Adrenal gland (tissue), 12 donors: ENCODE data around the gene GPNMB. TPM values are rescaled to one million over a fixed set of nuclear protein-coding genes. Genes with fewer than 3 reads are reported as not detected.

ENCODE experiments used
- DNase-seq, 7 donors: peaks; one replicate each; pipeline ENCODE4 v3.0.0-alpha.2; 2019 to 2020
- H3K27ac ChIP-seq, 5 donors: fragments of 200-600 bp; sonication (generic) in 4 of 5; 1 replicate in 3 of 5; 2 replicates in 2 of 5; pipeline versions ENCODE4 v1.5.1 to v1.8.0; 2016 to 2020; ENCODE audit warnings: mild to moderate bottlenecking in 1 of 5
- H3K27me3 ChIP-seq: fragments of 200-600 bp; 2 replicates; pipeline ENCODE4 v1.8.0; 2021
- H3K36me3 ChIP-seq, 2 donors: fragments of 200-600 bp; replicated peaks in 1 of 2; 1 replicate in 1 of 2; 2 replicates in 1 of 2; pipeline versions ENCODE4 v1.5.1 to v1.8.0; 2018 to 2022
- H3K4me1 ChIP-seq, 2 donors: fragments of 200-600 bp; replicated peaks in 1 of 2; 1 replicate in 1 of 2; 2 replicates in 1 of 2; pipeline versions ENCODE4 v1.5.1 to v1.8.0; 2018 to 2021
- H3K4me3 ChIP-seq, 4 donors: fragments of 200-600 bp; sonication (generic) in 3 of 4; one replicate each; pipeline ENCODE4 v1.5.1; 2016 to 2018
- H3K9me3 ChIP-seq, 3 donors: fragments of 200-600 bp; sonication (generic) in 1 of 3; replicated peaks in 1 of 3; 1 replicate in 2 of 3; 2 replicates in 1 of 3; pipeline versions ENCODE4 v1.5.1 to v1.8.0; 2016 to 2021
- POLR2A ChIP-seq, 2 donors: fragments of 450-650 bp; IDR thresholded peaks; one replicate each; pipeline ENCODE4 v1.6.1; 2017; ENCODE audit warnings: antibody characterized with exemption in 2 of 2, mild to moderate bottlenecking in 2 of 2, moderate library complexity in 1 of 2
- WGBS, 4 donors: extraction: QIAGEN DNeasy Blood & Tissue Kit in 2 of 4; methylation state at CpG; one replicate each; pipeline versions ENCODE4 v1.1.5 to v1.1.7; 2013 to 2017; 5-methylcytosine and 5-hydroxymethylcytosine counted together
- intact Hi-C, 2 donors: fragments of 100-400 bp; cut with DNase I; formaldehyde crosslinking; loops; one replicate each; pipeline versions ENCODE4 v1.14.1 to v1.15.0; 2022 to 2023
- polyA plus RNA-seq, 3 donors: library from polyadenylated mRNA; stranded (reverse); fragments of 200-250 nt in 2 of 3; fragments of 350-450 nt in 1 of 3; fragmentation: Illumina TruSeq in 1 of 3; extraction: RNeasy Lipid Tissue Mini Kit (QIAGEN cat#74804) in 1 of 3; gene quantifications; one replicate each; pipeline ENCODE4 v1.2.3, GENCODE V29; 2013 to 2014
- total RNA-seq, 9 donors: library from RNA; depleted of rRNA in 4 of 9; stranded (reverse); fragments of >200 nt in 4 of 9; fragments of 120-200 nt in 1 of 9; fragmentation: NEBNext Ultra II Directional in 1 of 9; extraction: Animal tissue kit (Norgen Biotek cat#: 25700) in 1 of 9; gene quantifications; one replicate each; pipeline versions ENCODE4 v1.1.0 to v1.2.4, GENCODE V29; 2013 to 2023
- TF ChIP-seq, protein P1 (sequence below), 6 experiments: fragments of 450-650 bp in 4 of 6; fragments of 200-600 bp in 2 of 6; sonication (generic) in 1 of 6; IDR thresholded peaks; 1 replicate in 5 of 6; 2 replicates in 1 of 6; pipeline versions ENCODE4 v1.5.1 to v1.8.0; 2016 to 2021; ENCODE audit warnings: antibody characterized with exemption in 6 of 6, mild to moderate bottlenecking in 2 of 6, moderate library complexity in 1 of 6
- donor health status: healthy with polysubstance abuse.
- donor health status: Bipolar disorder and iron deficiency.
- donor health status: DM: yes; HTN: yes; CAD: no.
- donor health status: DM: no; HTN: no; CAD: no.
- donor health status: DM: no; HTN: no; CAD: no.
- donor health status: DM: yes; HTN: yes; CAD: no.

Gene GPNMB
- total and polyA plus RNA-seq, 12 donors, result 14.0 to 92.3 (median 35.1) TPM

- Histone ChIP-seq H3K4me1 (no peaks in the 10 kb centered on the region), H3K9me3 (no peaks in the 10 kb centered on the region), H3K27me3 (no peaks in the 10 kb centered on the region), H3K4me3 (no peak overlapping the region), H3K36me3 (no peaks in the 10 kb centered on the region), H3K27ac (no peak overlapping the region)
- intact Hi-C loops, result no loop called here
- no peak for DNase-seq
- 70 to 79% (median 75%) methylated on average over 3 of the region's 3 CpGs for WGBS, 4 donors
- TF ChIP-seq, protein P1, sequence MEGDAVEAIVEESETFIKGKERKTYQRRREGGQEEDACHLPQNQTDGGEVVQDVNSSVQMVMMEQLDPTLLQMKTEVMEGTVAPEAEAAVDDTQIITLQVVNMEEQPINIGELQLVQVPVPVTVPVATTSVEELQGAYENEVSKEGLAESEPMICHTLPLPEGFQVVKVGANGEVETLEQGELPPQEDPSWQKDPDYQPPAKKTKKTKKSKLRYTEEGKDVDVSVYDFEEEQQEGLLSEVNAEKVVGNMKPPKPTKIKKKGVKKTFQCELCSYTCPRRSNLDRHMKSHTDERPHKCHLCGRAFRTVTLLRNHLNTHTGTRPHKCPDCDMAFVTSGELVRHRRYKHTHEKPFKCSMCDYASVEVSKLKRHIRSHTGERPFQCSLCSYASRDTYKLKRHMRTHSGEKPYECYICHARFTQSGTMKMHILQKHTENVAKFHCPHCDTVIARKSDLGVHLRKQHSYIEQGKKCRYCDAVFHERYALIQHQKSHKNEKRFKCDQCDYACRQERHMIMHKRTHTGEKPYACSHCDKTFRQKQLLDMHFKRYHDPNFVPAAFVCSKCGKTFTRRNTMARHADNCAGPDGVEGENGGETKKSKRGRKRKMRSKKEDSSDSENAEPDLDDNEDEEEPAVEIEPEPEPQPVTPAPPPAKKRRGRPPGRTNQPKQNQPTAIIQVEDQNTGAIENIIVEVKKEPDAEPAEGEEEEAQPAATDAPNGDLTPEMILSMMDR (IDR thresholded peaks at IDR 0.05), result no peak
- no peak for TF ChIP-seq POLR2A (IDR thresholded peaks at IDR 0.05)
Measured at GRCh38 chr7:23291957-23292560, 45.5 kb downstream of the GPNMB start.

DNA sequence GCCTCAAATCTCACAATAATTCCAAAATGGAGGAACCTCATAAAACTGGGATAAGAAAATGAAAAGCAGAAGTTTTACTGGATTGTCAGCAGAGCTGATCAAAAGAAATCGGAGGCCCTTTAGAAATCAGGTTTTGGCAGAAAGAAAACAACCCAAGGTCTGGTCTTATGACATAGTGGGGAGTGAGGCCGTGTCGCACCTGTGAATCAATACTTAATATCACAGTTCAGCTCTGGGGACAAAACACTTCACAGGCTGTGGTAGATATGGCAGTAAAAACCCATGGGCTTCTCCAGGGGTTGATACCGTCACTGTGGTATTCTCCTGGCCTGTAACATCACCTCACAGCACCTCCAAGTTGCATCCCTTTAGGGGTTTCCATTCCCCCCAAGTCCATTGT is 46.0 kb downstream of the GPNMB start:
- no peaks in the 10 kb centered on the region for H3K4me1 ChIP-seq
- 77 to 93% (median 82%) methylated on average over 4 of the region's 4 CpGs for WGBS, 4 donors
- no peaks in the 10 kb centered on the region for H3K36me3 ChIP-seq
- intact Hi-C loops, result no loop called here
- no peaks in the 10 kb centered on the region for H3K27me3 ChIP-seq
- no peak for DNase-seq
- TF ChIP-seq, protein P1 (IDR thresholded peaks at IDR 0.05), result no peak
- TF ChIP-seq POLR2A (IDR thresholded peaks at IDR 0.05), result no peak
- H3K4me3 ChIP-seq, result no peak overlapping the region
- no peak overlapping the region for H3K27ac ChIP-seq
- no peaks in the 10 kb centered on the region for H3K9me3 ChIP-seq

- H3K27ac ChIP-seq, result no peak overlapping the region
- intact Hi-C loops, result no loop called here
- H3K27me3 ChIP-seq, result no peaks in the 10 kb centered on the region
- no peaks in the 10 kb centered on the region for H3K36me3 ChIP-seq
- TF ChIP-seq, protein P1 (IDR thresholded peaks at IDR 0.05), result no peak
- no peak for TF ChIP-seq POLR2A (IDR thresholded peaks at IDR 0.05)
- no peaks in the 10 kb centered on the region for H3K9me3 ChIP-seq
- H3K4me1 ChIP-seq, result peaks cover 0 to 7% of the 10 kb centered on the region in 2 donors
- WGBS, 4 donors, result 77 to 92% (median 87%) methylated on average over 8 to 12 of the region's 12 CpGs
- no peak for DNase-seq
- no peak overlapping the region for H3K4me3 ChIP-seq
Measured at GRCh38 chr7:23293500-23294073, 47.0 kb downstream of the GPNMB start.

- H3K36me3 ChIP-seq, result no peaks in the 10 kb centered on the region
- TF ChIP-seq POLR2A (IDR thresholded peaks at IDR 0.05), result no peak
- TF ChIP-seq, protein P1 (IDR thresholded peaks at IDR 0.05), result no peak
- peaks cover 0 to 9% of the 10 kb centered on the region in 2 donors for H3K4me1 ChIP-seq
- no peaks in the 10 kb centered on the region for H3K9me3 ChIP-seq
- H3K4me3 ChIP-seq, result no peak overlapping the region
- WGBS, 4 donors, result 75 to 81% (median 80%) methylated on average over 6 of the region's 6 CpGs
- H3K27ac ChIP-seq, result no peak overlapping the region
- DNase-seq, result no peak
- intact Hi-C loops, result no loop called here
- H3K27me3 ChIP-seq, result no peaks in the 10 kb centered on the region
Measured at GRCh38 chr7:23294549-23295400, 48.2 kb downstream of the GPNMB start.
